Fibroblast of lung (primary cell): Measurements from ENCODE around the gene NID1. TPM values are rescaled to one million over a fixed set of nuclear protein-coding genes. Genes with fewer than 3 reads are reported as not detected.

Experiments used
- DNase-seq, 2 donors: peaks; one replicate each; pipeline versions ENCODE4 v3.0.0 to v3.0.0-alpha.2; 2010; ENCODE audit warnings: low read depth in 2 of 2
- H2AFZ ChIP-seq: 2 replicates; pipeline ENCODE4 v1.5.1; 2012; ENCODE audit warnings: low read length, control low read depth, inconsistent platforms
- H3K27ac ChIP-seq: 2 replicates; pipeline ENCODE4 v1.5.1; 2011; ENCODE audit warnings: low read length, control low read depth; ENCODE audit not compliant: insufficient read depth
- H3K27me3 ChIP-seq: 2 replicates; pipeline ENCODE4 v1.5.1; 2011; ENCODE audit warnings: mild to moderate bottlenecking, low read length; ENCODE audit not compliant: control insufficient read depth, insufficient read depth
- H3K36me3 ChIP-seq: 2 replicates; pipeline ENCODE4 v1.5.1; 2011; ENCODE audit warnings: low read length; ENCODE audit not compliant: control insufficient read depth, insufficient read depth
- H3K4me1 ChIP-seq: 2 replicates; pipeline ENCODE4 v1.5.1; 2011; ENCODE audit warnings: low read length; ENCODE audit not compliant: control insufficient read depth, insufficient read depth; ENCODE audit errors: extremely low read depth
- H3K4me2 ChIP-seq: 2 replicates; pipeline ENCODE4 v1.5.1; 2011; ENCODE audit warnings: low read length, control low read depth; ENCODE audit not compliant: insufficient read depth; ENCODE audit errors: extremely low read depth
- H3K4me3 ChIP-seq, 4 experiments: fragments of 200-600 bp in 1 of 4; sonication (generic) in 1 of 4; replicated peaks in 1 of 4; 2 replicates each; pipeline ENCODE4 v1.5.1; 2011 to 2016; ENCODE audit warnings: low read length in 4 of 4, low read depth in 3 of 4, mild to moderate bottlenecking in 3 of 4, control low read depth in 2 of 4, inconsistent platforms in 1 of 4, mixed read lengths in 1 of 4; ENCODE audit not compliant: insufficient read depth in 1 of 4; ENCODE audit errors: control extremely low read depth in 1 of 4
- H3K79me2 ChIP-seq: 2 replicates; pipeline ENCODE4 v1.5.1; 2012; ENCODE audit warnings: mild to moderate bottlenecking, low read length, inconsistent platforms; ENCODE audit not compliant: control insufficient read depth, insufficient read depth
- H3K9ac ChIP-seq: 2 replicates; pipeline ENCODE4 v1.5.1; 2011; ENCODE audit warnings: mild to moderate bottlenecking, low read length, control low read depth; ENCODE audit not compliant: insufficient read depth
- H3K9me3 ChIP-seq: 2 replicates; pipeline ENCODE4 v1.5.1; 2012; ENCODE audit warnings: low read depth, low read length; ENCODE audit not compliant: control insufficient read depth, insufficient read depth
- H4K20me1 ChIP-seq: 2 replicates; pipeline ENCODE4 v1.5.1; 2011; ENCODE audit warnings: low read length; ENCODE audit not compliant: control insufficient read depth, insufficient read depth; ENCODE audit errors: extremely low read depth
- EZH2 ChIP-seq: IDR thresholded peaks from 2 replicates; pipeline ENCODE4 v1.5.1; 2012; ENCODE audit warnings: low read length, control low read depth, mild to moderate bottlenecking; ENCODE audit errors: missing control alignments
- polyA plus RNA-seq, 2 donors: library from polyadenylated mRNA; depleted of rRNA in 1 of 2; stranded (reverse) in 1 of 2; unstranded in 1 of 2; fragments of >200 nt; gene quantifications; 2 replicates each; pipeline ENCODE4 v1.2.1, GENCODE V29; 2011 to 2012; ENCODE audit warnings: missing spikeins in 1 of 2
- total RNA-seq: library from RNA; depleted of rRNA; stranded (reverse); fragments of >200 nt; gene quantifications from 2 replicates; pipeline ENCODE4 v1.2.1, GENCODE V29; 2014
- TF ChIP-seq, protein P1 (sequence below), 2 donors: IDR thresholded peaks in 1 of 2; conservative IDR thresholded peaks in 1 of 2; 1 replicate in 1 of 2; 2 replicates in 1 of 2; pipeline ENCODE4 v1.5.1; 2011 to 2012; ENCODE audit warnings: low read length in 2 of 2, control low read depth in 1 of 2, inconsistent platforms in 1 of 2, low read depth in 1 of 2, mild to moderate bottlenecking in 1 of 2

The NID1 gene
- total and polyA plus RNA-seq, 2 donors (not counting 1 experiment from before 2014, with no cell fraction given) = 29.1 to 152 TPM

DNA sequence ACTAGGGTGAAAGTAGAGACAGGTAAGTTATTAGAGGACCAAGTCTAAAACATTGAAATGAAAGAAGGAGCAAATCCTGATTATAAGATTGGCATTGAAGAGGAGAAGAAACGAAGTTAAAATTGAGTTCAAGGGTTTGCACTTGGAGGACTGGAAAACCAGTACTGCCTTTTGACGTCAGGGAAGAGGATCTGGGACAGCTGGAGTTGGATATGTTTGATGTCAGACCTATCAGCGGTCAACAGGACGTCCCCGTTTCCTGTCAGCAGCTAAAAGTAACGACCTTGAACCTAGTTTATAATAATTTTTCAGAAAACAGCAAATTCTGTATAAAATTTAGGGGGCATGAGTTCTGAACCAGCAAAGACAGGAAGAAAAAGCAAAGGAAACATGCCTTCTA lies 1.2 kb upstream of the NID1 start:
- TF ChIP-seq EZH2 = no peak
- TF ChIP-seq, protein P1, sequence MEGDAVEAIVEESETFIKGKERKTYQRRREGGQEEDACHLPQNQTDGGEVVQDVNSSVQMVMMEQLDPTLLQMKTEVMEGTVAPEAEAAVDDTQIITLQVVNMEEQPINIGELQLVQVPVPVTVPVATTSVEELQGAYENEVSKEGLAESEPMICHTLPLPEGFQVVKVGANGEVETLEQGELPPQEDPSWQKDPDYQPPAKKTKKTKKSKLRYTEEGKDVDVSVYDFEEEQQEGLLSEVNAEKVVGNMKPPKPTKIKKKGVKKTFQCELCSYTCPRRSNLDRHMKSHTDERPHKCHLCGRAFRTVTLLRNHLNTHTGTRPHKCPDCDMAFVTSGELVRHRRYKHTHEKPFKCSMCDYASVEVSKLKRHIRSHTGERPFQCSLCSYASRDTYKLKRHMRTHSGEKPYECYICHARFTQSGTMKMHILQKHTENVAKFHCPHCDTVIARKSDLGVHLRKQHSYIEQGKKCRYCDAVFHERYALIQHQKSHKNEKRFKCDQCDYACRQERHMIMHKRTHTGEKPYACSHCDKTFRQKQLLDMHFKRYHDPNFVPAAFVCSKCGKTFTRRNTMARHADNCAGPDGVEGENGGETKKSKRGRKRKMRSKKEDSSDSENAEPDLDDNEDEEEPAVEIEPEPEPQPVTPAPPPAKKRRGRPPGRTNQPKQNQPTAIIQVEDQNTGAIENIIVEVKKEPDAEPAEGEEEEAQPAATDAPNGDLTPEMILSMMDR (conservative IDR thresholded peaks at IDR 0.05 in 1 of 2, IDR thresholded peaks at IDR 0.05 in 1 of 2; ENCODE audit: low read depth in 1 of 2, low read length in 2 of 2) = no peak
- Histone ChIP-seq H3K27ac (no peak overlapping the region), H3K9me3 (no peaks in the 10 kb centered on the region), H2AFZ (no peak overlapping the region), H3K9ac (no peak overlapping the region), H3K36me3 (no peaks in the 10 kb centered on the region), H3K79me2 (peaks cover 19% of the 10 kb centered on the region), H3K4me1 (peaks cover 4% of the 10 kb centered on the region), H3K4me3 (no peak overlapping the region), H4K20me1 (no peaks in the 10 kb centered on the region), H3K4me2 (no peak overlapping the region), H3K27me3 (no peaks in the 10 kb centered on the region)
- peak in 1 of 2 donors; percentile 56 for DNase-seq

DNA sequence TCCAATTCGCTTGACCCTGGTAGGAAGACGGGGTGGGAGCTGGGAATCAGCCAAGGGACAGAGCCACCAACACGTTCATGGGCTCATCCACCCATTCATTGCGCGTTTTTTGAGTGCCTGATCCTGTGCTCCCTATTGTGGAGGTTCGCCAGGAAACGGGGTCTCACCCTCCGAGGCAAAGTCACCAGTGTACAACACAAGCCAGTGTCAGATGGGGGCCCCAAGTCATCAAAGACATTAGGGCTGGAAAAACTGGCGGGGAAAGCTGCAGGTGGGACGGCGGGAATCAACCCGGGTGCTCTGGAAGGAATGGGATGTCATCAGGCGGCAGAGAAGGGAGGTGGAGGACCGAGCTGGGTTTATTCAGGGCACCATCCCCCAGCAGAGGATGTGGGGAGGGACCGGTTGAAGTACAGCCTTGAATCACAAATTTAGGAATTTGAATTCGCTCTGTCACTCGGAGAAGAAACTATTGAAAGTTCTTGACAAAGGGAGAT lies 667 bp upstream of the NID1 start:
- no peaks in the 10 kb centered on the region for H4K20me1 ChIP-seq
- H3K36me3 ChIP-seq = no peaks in the 10 kb centered on the region
- H3K27ac ChIP-seq = peak overlapping the region; percentile 63
- H3K9ac ChIP-seq = peak overlapping the region; percentile 37
- H3K9me3 ChIP-seq = no peaks in the 10 kb centered on the region
- H3K27me3 ChIP-seq = no peaks in the 10 kb centered on the region
- H3K4me1 ChIP-seq = peaks cover 4% of the 10 kb centered on the region
- peaks cover 22% of the 10 kb centered on the region for H3K79me2 ChIP-seq
- H2AFZ ChIP-seq = peak overlapping the region; percentile 68
- peak overlapping the region; percentile 26 for H3K4me2 ChIP-seq
- TF ChIP-seq, protein P1 (conservative IDR thresholded peaks at IDR 0.05 in 1 of 2, IDR thresholded peaks at IDR 0.05 in 1 of 2; ENCODE audit: low read depth in 1 of 2, low read length in 2 of 2) = no peak
- TF ChIP-seq EZH2 = no peak
- peak overlapping the region; percentile 58 to 86 (median 72) for H3K4me3 ChIP-seq
- DNase-seq = no peak

DNA sequence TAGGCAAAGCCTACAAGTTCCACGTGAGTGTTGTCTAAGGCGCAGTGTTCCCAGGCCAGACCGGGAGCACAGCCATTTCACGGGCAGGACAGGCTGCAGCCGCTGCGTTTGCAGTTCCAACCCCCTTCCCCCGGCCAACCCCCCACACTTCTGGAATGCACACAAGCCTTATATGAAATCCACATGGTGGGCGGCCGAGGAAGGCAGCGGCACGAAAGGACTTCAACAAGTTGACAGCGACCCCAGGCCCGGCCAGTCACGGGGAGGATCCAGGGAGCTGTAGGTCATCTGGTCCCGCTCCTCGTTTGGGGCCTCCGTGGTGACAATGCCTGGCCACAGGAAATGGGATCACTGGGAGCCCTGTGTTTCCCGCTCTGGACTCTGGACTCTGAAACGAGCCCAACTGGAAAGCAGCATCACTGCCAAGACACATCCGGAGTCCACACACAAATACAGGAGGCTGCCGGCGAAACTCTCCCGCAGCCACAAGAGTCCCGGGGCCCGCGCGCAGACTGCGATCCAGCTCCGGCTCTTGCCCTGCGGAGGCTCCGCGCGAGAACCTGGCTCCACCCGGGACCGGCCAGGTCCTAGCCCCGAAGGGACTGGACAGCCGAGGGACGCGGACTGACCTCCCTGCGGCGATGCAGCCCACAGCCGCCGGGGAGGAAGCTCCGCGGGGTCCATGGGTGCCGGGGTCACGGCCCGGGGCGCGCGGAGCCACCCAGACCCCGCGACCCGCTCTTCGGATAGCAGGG lies 794 bp downstream of the NID1 start:
- Histone ChIP-seq H3K4me3 (peak overlapping the region; percentile 71 to 86 (median 74)), H3K27ac (peak overlapping the region; percentile 63), H4K20me1 (no peaks in the 10 kb centered on the region), H3K79me2 (peaks cover 27% of the 10 kb centered on the region), H3K4me2 (peak overlapping the region; percentile 86), H3K9ac (peak overlapping the region; percentile 81), H3K27me3 (no peaks in the 10 kb centered on the region), H3K9me3 (no peaks in the 10 kb centered on the region), H3K36me3 (no peaks in the 10 kb centered on the region), H2AFZ (peak overlapping the region; percentile 70), H3K4me1 (peaks cover 4% of the 10 kb centered on the region)
- TF ChIP-seq, protein P1 (conservative IDR thresholded peaks at IDR 0.05 in 1 of 2, IDR thresholded peaks at IDR 0.05 in 1 of 2; ENCODE audit: low read depth in 1 of 2, low read length in 2 of 2) = no peak
- TF ChIP-seq EZH2 = no peak
- peak; percentile 68 to 85 for DNase-seq
